DND-41 (cell line): ENCODE data around the gene CCND1.

ENCODE experiments used
- EZH2 ChIP-seq: IDR thresholded peaks from 3 replicates; pipeline ENCODE4 v1.6.1; 2012; ENCODE audit warnings: borderline replicate concordance, low read depth, mild to moderate bottlenecking, moderate library complexity, low read length, inconsistent platforms; ENCODE audit not compliant: severe bottlenecking
- TF ChIP-seq, protein P1 (sequence below): IDR thresholded peaks from 2 replicates; pipeline ENCODE4 v1.5.1; 2012; ENCODE audit warnings: borderline replicate concordance, low read length, moderate library complexity, mild to moderate bottlenecking; ENCODE audit not compliant: poor library complexity, severe bottlenecking; ENCODE audit errors: extremely low read depth

DNA sequence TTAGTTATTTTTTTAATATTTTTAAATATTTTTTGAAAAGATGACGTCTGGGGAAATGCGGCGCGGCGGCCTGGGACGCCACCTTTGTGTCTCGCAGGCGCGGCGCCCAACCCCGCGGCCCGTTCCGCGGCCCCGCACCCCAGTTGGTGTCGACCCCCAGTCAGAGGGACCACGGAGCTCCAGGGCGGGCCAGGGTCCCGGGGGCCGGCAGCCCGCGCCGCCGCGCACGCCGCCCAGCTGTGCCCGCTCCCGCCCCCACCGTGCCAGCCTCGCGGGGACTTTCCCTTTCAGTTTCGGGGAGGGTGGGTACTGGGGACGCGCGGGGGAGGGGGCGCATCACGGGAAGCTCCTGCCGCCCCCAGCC is 1.6 kb downstream of the CCND1 start:
- TF ChIP-seq, protein P1, sequence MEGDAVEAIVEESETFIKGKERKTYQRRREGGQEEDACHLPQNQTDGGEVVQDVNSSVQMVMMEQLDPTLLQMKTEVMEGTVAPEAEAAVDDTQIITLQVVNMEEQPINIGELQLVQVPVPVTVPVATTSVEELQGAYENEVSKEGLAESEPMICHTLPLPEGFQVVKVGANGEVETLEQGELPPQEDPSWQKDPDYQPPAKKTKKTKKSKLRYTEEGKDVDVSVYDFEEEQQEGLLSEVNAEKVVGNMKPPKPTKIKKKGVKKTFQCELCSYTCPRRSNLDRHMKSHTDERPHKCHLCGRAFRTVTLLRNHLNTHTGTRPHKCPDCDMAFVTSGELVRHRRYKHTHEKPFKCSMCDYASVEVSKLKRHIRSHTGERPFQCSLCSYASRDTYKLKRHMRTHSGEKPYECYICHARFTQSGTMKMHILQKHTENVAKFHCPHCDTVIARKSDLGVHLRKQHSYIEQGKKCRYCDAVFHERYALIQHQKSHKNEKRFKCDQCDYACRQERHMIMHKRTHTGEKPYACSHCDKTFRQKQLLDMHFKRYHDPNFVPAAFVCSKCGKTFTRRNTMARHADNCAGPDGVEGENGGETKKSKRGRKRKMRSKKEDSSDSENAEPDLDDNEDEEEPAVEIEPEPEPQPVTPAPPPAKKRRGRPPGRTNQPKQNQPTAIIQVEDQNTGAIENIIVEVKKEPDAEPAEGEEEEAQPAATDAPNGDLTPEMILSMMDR: no peak
- TF ChIP-seq EZH2: no peak
